Smooth muscle cell (in vitro differentiated cells): ENCODE measurements around the gene ATP13A2. TPM values are rescaled to one million over a fixed set of nuclear protein-coding genes. Genes with fewer than 3 reads are reported as not detected.

Experiments used
- DNase-seq: peaks from one replicate; lab custom pipeline; 2025; ENCODE audit not compliant: unreplicated experiment; lab: John Stamatoyannopoulos, UW
- H2AFZ ChIP-seq: fragments of 200-600 bp; sonication (generic); 2 replicates; pipeline ENCODE4 v1.6.0; 2016; ENCODE audit warnings: antibody characterized with exemption, low read depth, mild to moderate bottlenecking
- H3F3A ChIP-seq: fragments of 200-600 bp; sonication (generic); 2 replicates; pipeline ENCODE4 v1.6.0; 2017; ENCODE audit warnings: antibody characterized with exemption, low read depth
- H3K27ac ChIP-seq: fragments of 200-600 bp; sonication (generic); 2 replicates; pipeline ENCODE4 v1.5.1; 2016; ENCODE audit warnings: low read depth, mild to moderate bottlenecking
- H3K27me3 ChIP-seq: fragments of 200-600 bp; sonication (generic); 2 replicates; pipeline ENCODE4 v1.6.1; 2016; ENCODE audit warnings: low read depth, mild to moderate bottlenecking
- H3K36me3 ChIP-seq: fragments of 200-600 bp; sonication (generic); 2 replicates; pipeline ENCODE4 v1.5.1; 2016; ENCODE audit warnings: low read depth
- H3K4me1 ChIP-seq: fragments of 200-600 bp; sonication (generic); 2 replicates; pipeline ENCODE4 v1.5.1; 2016; ENCODE audit warnings: low read depth
- H3K4me2 ChIP-seq: fragments of 200-600 bp; sonication (generic); 2 replicates; pipeline ENCODE4 v1.6.0; 2016; ENCODE audit warnings: mild to moderate bottlenecking
- H3K4me3 ChIP-seq: fragments of 200-600 bp; sonication (generic); 2 replicates; pipeline ENCODE4 v1.5.1; 2016; ENCODE audit warnings: mild to moderate bottlenecking
- H3K79me2 ChIP-seq: fragments of 200-600 bp; sonication (generic); 2 replicates; pipeline ENCODE4 v1.6.0; 2016; ENCODE audit warnings: low read depth, mild to moderate bottlenecking
- H3K9ac ChIP-seq: fragments of 200-600 bp; sonication (generic); 2 replicates; pipeline ENCODE4 v1.6.0; 2016; ENCODE audit warnings: low read depth
- H3K9me3 ChIP-seq: fragments of 200-600 bp; sonication (generic); replicated peaks from 2 replicates; pipeline ENCODE4 v1.5.1; 2016; ENCODE audit warnings: low read depth
- H4K20me1 ChIP-seq: fragments of 200-600 bp; sonication (generic); 2 replicates; pipeline ENCODE4 v1.6.0; 2016; ENCODE audit warnings: low read depth
- CTCF ChIP-seq: fragments of 200-600 bp; sonication (generic); IDR thresholded peaks from 2 replicates; pipeline ENCODE4 v1.5.1; 2017; ENCODE audit warnings: borderline replicate concordance, mild to moderate bottlenecking, antibody characterized with exemption; ENCODE audit not compliant: insufficient read depth, poor library complexity, severe bottlenecking
- WGBS: methylation state at CpG from one replicate; pipeline ENCODE4 v1.1.7; 2016; ENCODE audit warnings: low lambda C conversion rate; 5-methylcytosine and 5-hydroxymethylcytosine counted together
- polyA plus RNA-seq: library from polyadenylated mRNA; unstranded; fragments of >200 nt; fragmentation: Nextera tagmentation; extraction: Ambion mirVana; gene quantifications from 2 replicates; pipeline ENCODE4 v1.2.1, GENCODE V29; 2016
- total RNA-seq: library from RNA; depleted of rRNA; stranded (reverse); fragments of >200 nt; gene quantifications from 2 replicates; pipeline ENCODE4 v1.2.3, GENCODE V29; 2014

Gene ATP13A2
- total and polyA plus RNA-seq, 2 experiments from 2014 or later, result 27.7 to 42.3 TPM

- whole genome bisulfite sequencing, result 13% methylated on average over 32 of the region's 57 CpGs
- peak; percentile 44 for DNase-seq
These were observed 51.0 kb downstream of the ATP13A2 start for GRCh38 chr1:16960560-16961296.

GRCh38 chr1:16958475-16958874 lies 53.3 kb downstream of the ATP13A2 start:
- no peak overlapping the region for H3K4me3 ChIP-seq
- H3K36me3 ChIP-seq, result no peaks in the 10 kb centered on the region
- no peaks in the 10 kb centered on the region for H3K27me3 ChIP-seq
- H3K27ac ChIP-seq, result no peak overlapping the region
- no peaks in the 10 kb centered on the region for H4K20me1 ChIP-seq
- no peak overlapping the region for H3K4me2 ChIP-seq
- no peaks in the 10 kb centered on the region for H3F3A ChIP-seq
- 99% methylated on average over 9 of the region's 12 CpGs for WGBS
- no peak for DNase-seq
- TF ChIP-seq CTCF, result no peak
- no peaks in the 10 kb centered on the region for H3K4me1 ChIP-seq
- H2AFZ ChIP-seq, result no peak overlapping the region
- no peak overlapping the region for H3K9ac ChIP-seq
- H3K9me3 ChIP-seq, result no peaks in the 10 kb centered on the region
- no peaks in the 10 kb centered on the region for H3K79me2 ChIP-seq

More at GRCh38 chr1:16960560-16961296, 51.0 kb downstream of the ATP13A2 start:
- no peaks in the 10 kb centered on the region for H3K27me3 ChIP-seq
- H3K27ac ChIP-seq, result no peak overlapping the region
- no peaks in the 10 kb centered on the region for H3K9me3 ChIP-seq
- H3K36me3 ChIP-seq, result no peaks in the 10 kb centered on the region
- H3K4me3 ChIP-seq, result peak overlapping the region; percentile 48
- no peak overlapping the region for H3K9ac ChIP-seq
- peak overlapping the region; percentile 58 for H3K4me2 ChIP-seq
- H3K79me2 ChIP-seq, result no peaks in the 10 kb centered on the region
- H2AFZ ChIP-seq, result no peak overlapping the region
- no peaks in the 10 kb centered on the region for H3F3A ChIP-seq
- no peaks in the 10 kb centered on the region for H4K20me1 ChIP-seq
- peak; percentile 81 for TF ChIP-seq CTCF
- H3K4me1 ChIP-seq, result no peaks in the 10 kb centered on the region

GRCh38 chr1:16957731-16958130 lies 54.0 kb downstream of the ATP13A2 start:
- Histone ChIP-seq H3K27ac (no peak overlapping the region), H3K9ac (no peak overlapping the region), H4K20me1 (no peaks in the 10 kb centered on the region), H3K4me3 (no peak overlapping the region), H3F3A (no peaks in the 10 kb centered on the region), H3K79me2 (no peaks in the 10 kb centered on the region), H3K4me2 (no peak overlapping the region), H2AFZ (no peak overlapping the region), H3K36me3 (no peaks in the 10 kb centered on the region), H3K27me3 (no peaks in the 10 kb centered on the region), H3K9me3 (no peaks in the 10 kb centered on the region), H3K4me1 (no peaks in the 10 kb centered on the region)
- 98% methylated on average over 8 of the region's 8 CpGs for WGBS
- no peak for TF ChIP-seq CTCF
- DNase-seq, result no peak

- Histone ChIP-seq H3K4me1 (no peaks in the 10 kb centered on the region), H3K36me3 (no peaks in the 10 kb centered on the region), H3K4me2 (no peak overlapping the region), H2AFZ (no peak overlapping the region), H4K20me1 (no peaks in the 10 kb centered on the region), H3K79me2 (no peaks in the 10 kb centered on the region), H3K9ac (no peak overlapping the region), H3K9me3 (no peaks in the 10 kb centered on the region), H3K4me3 (no peak overlapping the region), H3K27ac (no peak overlapping the region), H3F3A (no peaks in the 10 kb centered on the region), H3K27me3 (no peaks in the 10 kb centered on the region)
- 91% methylated on average over 8 of the region's 8 CpGs for WGBS
- DNase-seq, result no peak
- TF ChIP-seq CTCF, result no peak
These were observed 55.0 kb downstream of the ATP13A2 start for GRCh38 chr1:16956775-16957174.
